Omental fat pad (tissue), 4 donors: ENCODE measurements around the gene RMND1. TPM values are rescaled to one million over a fixed set of nuclear protein-coding genes. Genes with fewer than 3 reads are reported as not detected.
"Not testable (repeated sequence)": the region's sequence is repeated elsewhere in the genome, so short reads cannot be mapped to it uniquely, and the experiment has no call there.

Source experiments
- ATAC-seq: fragments of 150-250 bp; one replicate; pipeline ENCODE4 v1.9.1; 2016; ENCODE audit warnings: mild to moderate bottlenecking, moderate library complexity; ENCODE audit not compliant: low FRiP score
- DNase-seq: peaks from one replicate; pipeline ENCODE4 v3.0.0-alpha.2; 2019; ENCODE audit warnings: low spot score
- total RNA-seq, 4 donors: library from RNA; depleted of rRNA; stranded (reverse); fragments of >200 nt; gene quantifications; one replicate each; pipeline ENCODE4 v1.1.0, GENCODE V29; 2016
- TF ChIP-seq, protein P1 (sequence below), 3 donors: fragments of 450-650 bp; IDR thresholded peaks; one replicate each; pipeline ENCODE4 v1.5.1; 2016 to 2017; ENCODE audit warnings: antibody characterized with exemption in 3 of 3, mild to moderate bottlenecking in 3 of 3, moderate library complexity in 2 of 3

RMND1 gene
- total RNA-seq, 4 donors from 2014 or later = 14.9 to 26.7 (median 21.1) TPM

DNA sequence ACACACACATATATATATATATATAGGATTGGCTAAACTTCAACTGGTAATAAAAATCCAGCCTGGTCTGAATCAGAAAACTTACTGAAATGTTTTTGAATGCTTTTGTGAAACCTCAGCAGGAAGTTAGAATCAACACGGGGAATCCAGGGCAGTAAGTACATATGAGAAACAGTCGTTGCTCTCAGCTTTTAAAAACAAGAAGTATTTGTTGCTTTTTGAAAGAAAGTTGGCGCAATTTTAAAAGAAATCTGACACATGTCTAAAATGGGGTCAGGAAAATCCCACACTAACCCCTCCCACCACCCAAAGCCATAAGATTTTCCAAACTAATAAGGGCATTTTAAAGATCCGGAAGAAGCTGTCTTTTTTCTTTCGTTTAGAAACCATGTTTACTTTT, 30.4 kb upstream of the RMND1 start:
- no peak for DNase-seq
- ATAC-seq = no peak
- TF ChIP-seq, protein P1, sequence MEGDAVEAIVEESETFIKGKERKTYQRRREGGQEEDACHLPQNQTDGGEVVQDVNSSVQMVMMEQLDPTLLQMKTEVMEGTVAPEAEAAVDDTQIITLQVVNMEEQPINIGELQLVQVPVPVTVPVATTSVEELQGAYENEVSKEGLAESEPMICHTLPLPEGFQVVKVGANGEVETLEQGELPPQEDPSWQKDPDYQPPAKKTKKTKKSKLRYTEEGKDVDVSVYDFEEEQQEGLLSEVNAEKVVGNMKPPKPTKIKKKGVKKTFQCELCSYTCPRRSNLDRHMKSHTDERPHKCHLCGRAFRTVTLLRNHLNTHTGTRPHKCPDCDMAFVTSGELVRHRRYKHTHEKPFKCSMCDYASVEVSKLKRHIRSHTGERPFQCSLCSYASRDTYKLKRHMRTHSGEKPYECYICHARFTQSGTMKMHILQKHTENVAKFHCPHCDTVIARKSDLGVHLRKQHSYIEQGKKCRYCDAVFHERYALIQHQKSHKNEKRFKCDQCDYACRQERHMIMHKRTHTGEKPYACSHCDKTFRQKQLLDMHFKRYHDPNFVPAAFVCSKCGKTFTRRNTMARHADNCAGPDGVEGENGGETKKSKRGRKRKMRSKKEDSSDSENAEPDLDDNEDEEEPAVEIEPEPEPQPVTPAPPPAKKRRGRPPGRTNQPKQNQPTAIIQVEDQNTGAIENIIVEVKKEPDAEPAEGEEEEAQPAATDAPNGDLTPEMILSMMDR (IDR thresholded peaks at IDR 0.05) = no peak

GRCh38 chr6:151481786-151482185, 29.9 kb upstream of the RMND1 start:
- DNase-seq (no peak), ATAC-seq (no peak)
- TF ChIP-seq, protein P1 (IDR thresholded peaks at IDR 0.05) = no peak

DNA sequence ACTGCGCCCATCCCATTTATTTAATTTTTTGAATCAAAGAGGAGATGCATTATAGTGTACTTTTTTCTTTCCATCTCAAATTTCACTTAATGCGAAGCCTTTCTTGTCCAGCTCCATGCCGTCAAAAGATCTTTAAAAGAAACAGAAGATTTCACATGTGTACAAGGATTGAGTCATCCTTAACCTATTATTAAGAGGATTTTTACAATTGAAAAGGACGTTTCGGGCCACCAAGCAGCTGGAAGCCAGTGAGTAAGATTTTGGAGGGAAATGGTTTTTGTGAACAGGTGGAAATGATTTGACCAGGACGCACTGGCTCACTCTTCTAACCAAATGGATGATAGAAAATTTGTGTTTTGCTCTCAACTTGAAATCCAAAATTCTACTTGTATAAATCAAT, 26.7 kb upstream of the RMND1 start:
- ATAC-seq = no peak
- DNase-seq = no peak
- TF ChIP-seq, protein P1 (IDR thresholded peaks at IDR 0.05) = no peak

DNA sequence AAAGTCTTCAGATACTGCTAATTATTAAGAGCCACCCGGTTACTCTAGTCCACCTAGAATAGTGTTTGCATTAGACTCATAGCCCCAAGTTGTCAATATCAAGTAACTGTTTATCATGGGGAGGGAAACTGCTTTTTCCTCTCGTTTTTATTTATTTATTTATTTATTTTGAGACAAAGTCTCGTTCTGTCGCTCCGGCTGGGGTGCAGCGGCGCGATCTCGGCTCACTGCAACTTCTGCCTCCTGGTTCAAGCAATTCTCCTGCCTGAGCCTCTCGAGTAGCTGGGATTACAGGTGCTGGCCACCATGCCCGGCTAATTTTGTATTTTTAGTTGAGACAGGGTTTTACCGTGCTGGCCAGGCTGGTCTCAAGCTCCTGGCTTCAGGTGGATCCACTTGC, 25.8 kb upstream of the RMND1 start:
- TF ChIP-seq, protein P1 (IDR thresholded peaks at IDR 0.05) = no peak
- DNase-seq (no peak), ATAC-seq (no peak)

DNA sequence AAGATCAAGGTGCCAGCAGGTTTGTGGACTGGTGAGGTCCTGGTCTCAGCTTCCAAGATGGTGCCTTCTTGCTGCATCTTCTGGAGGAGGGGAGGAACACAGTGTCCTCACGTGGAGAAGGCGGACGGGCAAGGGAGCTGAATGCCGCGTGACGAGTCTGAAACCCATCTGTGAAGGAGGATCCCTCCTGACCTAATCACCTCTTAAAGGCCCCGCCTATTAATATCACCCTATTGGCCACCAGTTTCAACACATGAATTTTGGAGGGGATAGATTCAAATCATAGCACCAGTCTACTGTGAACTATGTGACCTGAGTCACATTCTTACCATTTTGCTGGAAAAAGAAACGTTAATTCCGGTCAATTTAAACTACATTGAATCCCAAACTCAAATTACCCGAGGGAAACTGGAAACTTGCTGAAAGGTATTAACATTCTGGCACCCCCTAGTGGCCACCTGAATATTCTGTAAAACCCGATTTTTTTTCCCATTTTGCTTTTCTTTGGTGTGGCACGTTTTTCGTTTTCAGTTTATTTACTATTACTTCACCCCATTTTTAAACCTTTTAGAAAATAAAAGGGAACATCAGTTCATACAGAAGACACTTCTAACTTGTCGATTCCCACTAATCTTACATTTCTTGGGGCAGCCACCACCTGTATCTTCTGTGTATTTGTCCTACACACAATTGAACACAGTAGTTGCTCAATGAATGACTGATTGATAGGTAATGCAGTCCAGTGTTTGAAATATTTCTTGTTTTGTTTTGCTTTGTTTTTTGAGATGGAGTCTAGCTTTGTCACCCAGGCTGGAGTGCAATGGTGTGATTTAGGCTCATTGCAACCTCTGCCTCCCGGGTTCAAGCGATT, 24.0 kb upstream of the RMND1 start:
- TF ChIP-seq, protein P1 (IDR thresholded peaks at IDR 0.05) = peak in 1 of 3 donors; percentile 55
- DNase-seq (no peak), ATAC-seq (peak; percentile 84)

DNA sequence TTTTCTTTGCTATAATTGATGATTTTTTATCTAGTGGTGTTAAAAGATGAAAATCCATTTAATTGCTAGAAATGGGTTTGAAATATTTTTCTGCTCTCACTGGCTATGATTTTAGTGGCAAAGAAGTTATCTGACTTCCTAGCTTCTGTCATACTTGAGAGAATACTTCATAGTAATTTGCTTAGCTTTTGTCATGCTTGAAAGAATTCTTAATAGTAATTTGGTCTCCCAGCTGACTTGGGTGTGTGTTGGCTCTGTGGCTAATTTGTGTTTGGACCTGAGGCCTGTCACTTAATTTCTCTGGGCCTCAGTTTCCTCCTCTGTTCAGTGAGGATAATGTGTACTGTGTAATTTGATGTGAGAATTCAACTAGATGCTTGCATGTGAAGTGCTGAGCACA, 12.8 kb upstream of the RMND1 start:
- TF ChIP-seq, protein P1 (IDR thresholded peaks at IDR 0.05) = no peak
- DNase-seq (no peak), ATAC-seq (no peak)

- DNase-seq (no peak), ATAC-seq (no peak)
- TF ChIP-seq, protein P1 (IDR thresholded peaks at IDR 0.05) = no peak
Observed at GRCh38 chr6:151461673-151462072, 9.7 kb upstream of the RMND1 start.

DNA sequence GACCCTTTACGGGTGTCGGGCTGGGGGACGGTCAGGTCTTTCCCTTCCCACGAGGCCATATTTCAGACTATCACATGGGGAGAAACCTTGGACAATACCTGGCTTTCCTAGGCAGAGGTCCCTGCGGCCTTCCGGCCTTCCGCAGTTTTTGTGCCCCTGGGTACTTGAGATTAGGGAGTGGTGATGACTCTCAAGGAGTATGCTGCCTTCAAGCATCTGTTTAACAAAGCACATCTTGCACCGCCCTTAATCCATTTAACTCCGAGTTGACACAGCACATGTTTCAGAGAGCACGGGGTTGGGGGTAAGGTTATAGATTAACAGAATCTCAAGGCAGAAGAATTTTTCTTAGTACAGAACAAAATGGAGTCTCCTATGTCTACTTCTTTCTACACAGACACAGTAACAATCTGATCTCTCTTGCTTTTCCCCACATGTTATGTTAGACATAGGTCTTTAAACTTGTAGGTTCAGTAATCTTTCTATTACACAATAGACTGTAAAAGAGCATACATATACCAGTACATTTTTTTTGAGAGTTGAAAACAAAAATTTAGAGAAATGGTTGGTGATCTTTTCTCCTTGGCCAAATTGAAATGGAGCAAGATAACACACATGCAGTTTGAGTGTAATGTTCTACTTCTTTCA, 3.9 kb upstream of the RMND1 start:
- not testable (repeated sequence) for DNase-seq, ATAC-seq
